HCT116 (cell line): ENCODE results near the gene RBKS. TPM values are rescaled to one million over a fixed set of nuclear protein-coding genes. Genes with fewer than 3 reads are reported as not detected.

ENCODE experiments used
- ATAC-seq: fragments of 200-7000 bp; cut with Tn5 transposase; 2 replicates; pipeline ENCODE4 v1.9.1; 2020; ENCODE audit warnings: mild to moderate bottlenecking, moderate library complexity
- BruUV-seq: library from RNA; stranded (reverse); fragments of 400-500 nt; replicated peaks from 2 replicates; lab custom pipeline; 2021; lab: Mats Ljungman, UMichigan
- CTCF ChIA-PET: fragments of 300-600 bp; sonication (Branson Sonifier 250); formaldehyde crosslinking; loops from one replicate; lab custom pipeline; 2021; ENCODE audit warnings: antibody characterized with exemption; lab: Charles Lee
- POLR2A ChIA-PET: fragments of 300-600, 350-600 bp; sonication (Branson Sonifier 250); formaldehyde crosslinking; loops from one replicate; lab custom pipeline; 2021; ENCODE audit warnings: antibody characterized with exemption; lab: Charles Lee
- RAD21 ChIA-PET, 2 experiments: fragments of 300-600 bp; sonication (Branson Sonifier 250); formaldehyde crosslinking; loops; one replicate each; lab custom pipeline; 2023; ENCODE audit warnings: low total read pairs in 2 of 2; ENCODE audit not compliant: uncharacterized antibody in 2 of 2, unreplicated experiment in 2 of 2, low non-redundant PET in 1 of 2; lab: Charles Lee
- DNase-seq: peaks from one replicate; pipeline ENCODE4 v3.0.0-alpha.2; 2010; ENCODE audit warnings: low read depth, low spot score
- H2AFZ ChIP-seq: fragments of 200-600 bp; shearing (Covaris generic), sonication (generic); 2 replicates; pipeline ENCODE4 v1.6.1; 2017; ENCODE audit warnings: low read depth, mixed run types, mixed read lengths, antibody characterized with exemption, low read length; ENCODE audit not compliant: poor library complexity, severe bottlenecking
- H3K27ac ChIP-seq: 2 replicates; pipeline ENCODE4 v1.5.1; 2012; ENCODE audit warnings: low read depth, low read length
- H3K27me3 ChIP-seq: fragments of 200-600 bp; sonication (generic); 2 replicates; pipeline ENCODE4 v1.6.1; 2016; ENCODE audit warnings: mixed run types, low read length, mixed read lengths; ENCODE audit not compliant: insufficient read depth
- H3K36me3 ChIP-seq, 2 experiments: fragments of 200-500 bp in 1 of 2; fragments of 200-600 bp in 1 of 2; sonication (Bioruptor generic) in 1 of 2; sonication (generic) in 1 of 2; 2 replicates each; pipeline versions ENCODE4 v1.5.1 to v1.6.1; 2014 to 2016; ENCODE audit warnings: low read length in 2 of 2, inconsistent platforms in 1 of 2, mixed read lengths in 1 of 2, mixed run types in 1 of 2; ENCODE audit not compliant: insufficient read depth in 2 of 2, control insufficient read depth in 1 of 2
- H3K4me1 ChIP-seq, 2 experiments: fragments of 200-600 bp in 1 of 2; sonication (generic) in 1 of 2; 2 replicates each; pipeline versions ENCODE4 v1.5.1 to v1.6.1; 2012 to 2017; ENCODE audit warnings: low read length in 2 of 2, inconsistent platforms in 1 of 2, mild to moderate bottlenecking in 1 of 2, mixed read lengths in 1 of 2, mixed run types in 1 of 2, moderate library complexity in 1 of 2; ENCODE audit not compliant: insufficient read depth in 2 of 2, control insufficient read depth in 1 of 2
- H3K4me2 ChIP-seq: fragments of 200-600 bp; sonication (generic); 2 replicates; pipeline ENCODE4 v1.6.1; 2017; ENCODE audit warnings: mixed run types, low read length, mixed read lengths
- H3K4me3 ChIP-seq, 2 experiments: fragments of 200-600 bp in 1 of 2; sonication (generic) in 1 of 2; replicated peaks in 1 of 2; 2 replicates each; pipeline ENCODE4 v1.5.1; 2011 to 2016; ENCODE audit warnings: low read length in 2 of 2, control low read depth in 1 of 2, low read depth in 1 of 2, mild to moderate bottlenecking in 1 of 2, mixed read lengths in 1 of 2, mixed run types in 1 of 2
- H3K79me2 ChIP-seq: fragments of 200-600 bp; sonication (generic); 2 replicates; pipeline ENCODE4 v1.6.1; 2017; ENCODE audit warnings: mild to moderate bottlenecking, mixed run types, low read length, moderate library complexity, mixed read lengths; ENCODE audit not compliant: insufficient read depth
- H3K9ac ChIP-seq: fragments of 200-600 bp; sonication (generic); 2 replicates; pipeline ENCODE4 v1.6.1; 2016; ENCODE audit warnings: low read length, mixed read lengths
- H3K9me2 ChIP-seq: fragments of 200-600 bp; sonication (generic), shearing (Covaris generic); 2 replicates; pipeline ENCODE4 v1.6.1; 2017; ENCODE audit warnings: mixed run types, mild to moderate bottlenecking, moderate library complexity; ENCODE audit not compliant: insufficient read depth
- H3K9me3 ChIP-seq, 2 experiments: fragments of 200-500 bp in 1 of 2; fragments of 200-600 bp in 1 of 2; sonication (Bioruptor generic) in 1 of 2; sonication (generic) in 1 of 2; 2 replicates each; pipeline ENCODE4 v1.6.1; 2014 to 2017; ENCODE audit warnings: low read length in 2 of 2, mixed read lengths in 2 of 2, inconsistent platforms in 1 of 2, low read depth in 1 of 2, mild to moderate bottlenecking in 1 of 2, mixed run types in 1 of 2, moderate library complexity in 1 of 2; ENCODE audit not compliant: control insufficient read depth in 1 of 2, insufficient read depth in 1 of 2
- H4K20me1 ChIP-seq: fragments of 200-600 bp; sonication (generic), shearing (Covaris generic); 2 replicates; pipeline ENCODE4 v1.6.1; 2017; ENCODE audit warnings: mixed run types, mild to moderate bottlenecking, moderate library complexity; ENCODE audit not compliant: insufficient read depth
- ATF3 ChIP-seq: IDR thresholded peaks from 2 replicates; pipeline ENCODE4 v1.6.1; 2012
- CBX3 ChIP-seq: IDR thresholded peaks from 2 replicates; pipeline ENCODE4 v1.6.1; 2012; ENCODE audit warnings: low read depth
- CTCF ChIP-seq, 3 experiments: fragments of 200-600 bp in 1 of 3; sonication (generic) in 1 of 3; IDR thresholded peaks in 2 of 3; conservative IDR thresholded peaks in 1 of 3; 2 replicates each; pipeline ENCODE4 v1.5.1; 2012 to 2017; ENCODE audit warnings: low read depth in 2 of 3, low read length in 2 of 3, antibody characterized with exemption in 1 of 3, borderline replicate concordance in 1 of 3, control low read depth in 1 of 3, mild to moderate bottlenecking in 1 of 3, mixed read lengths in 1 of 3, mixed run types in 1 of 3, moderate library complexity in 1 of 3; ENCODE audit not compliant: insufficient read depth in 1 of 3
- ELF1 ChIP-seq: IDR thresholded peaks from 2 replicates; pipeline ENCODE4 v1.6.1; 2012; ENCODE audit warnings: low read depth, borderline replicate concordance
- EZH2 ChIP-seq: fragments of 200-600 bp; sonication (generic); IDR thresholded peaks from 2 replicates; pipeline ENCODE4 v1.6.1; 2017; ENCODE audit warnings: antibody characterized with exemption, mixed run types
- EZH2phosphoT487 ChIP-seq: fragments of 200-600 bp; IDR thresholded peaks from 2 replicates; pipeline ENCODE4 v1.6.1; 2018; ENCODE audit warnings: antibody characterized with exemption, borderline replicate concordance
- JUND ChIP-seq: IDR thresholded peaks from 2 replicates; pipeline ENCODE4 v1.6.1; 2012
- POLR2A ChIP-seq: IDR thresholded peaks from 2 replicates; pipeline ENCODE4 v1.7.0; 2011; ENCODE audit warnings: borderline replicate concordance; ENCODE audit not compliant: insufficient read depth, insufficient read length; ENCODE audit errors: extremely low read depth
- RAD21 ChIP-seq: IDR thresholded peaks from 2 replicates; pipeline ENCODE4 v1.6.1; 2012; ENCODE audit warnings: low read depth, mild to moderate bottlenecking
- REST ChIP-seq: IDR thresholded peaks from 2 replicates; pipeline ENCODE4 v1.6.1; 2012; ENCODE audit warnings: low read depth
- SIN3A ChIP-seq: IDR thresholded peaks from 2 replicates; pipeline ENCODE4 v1.6.1; 2012; ENCODE audit warnings: low read depth
- SP1 ChIP-seq: IDR thresholded peaks from 2 replicates; pipeline ENCODE4 v1.6.1; 2012; ENCODE audit warnings: low read depth
- SRF ChIP-seq: IDR thresholded peaks from 2 replicates; pipeline ENCODE4 v1.6.1; 2012; ENCODE audit warnings: low read depth
- YY1 ChIP-seq: IDR thresholded peaks from 2 replicates; pipeline ENCODE4 v1.6.1; 2011; ENCODE audit warnings: low read length, low read depth, moderate library complexity, mild to moderate bottlenecking; ENCODE audit not compliant: insufficient replicate concordance; ENCODE audit errors: extremely low read depth
- ZBTB33 ChIP-seq: IDR thresholded peaks from 2 replicates; pipeline ENCODE4 v1.6.1; 2011; ENCODE audit warnings: mild to moderate bottlenecking, low read length, moderate library complexity; ENCODE audit not compliant: insufficient replicate concordance; ENCODE audit errors: extremely low read depth
- ZFX ChIP-seq: fragments of 450-650 bp; IDR thresholded peaks from 2 replicates; pipeline ENCODE4 v1.6.1; 2017
- ZNF274 ChIP-seq: fragments of 200-500 bp; sonication (Bioruptor generic); IDR thresholded peaks from 2 replicates; pipeline ENCODE4 v1.6.1; 2014; ENCODE audit warnings: mild to moderate bottlenecking, low read depth, low read length, inconsistent platforms
- intact Hi-C: fragments of 100-400 bp; cut with micrococcal nuclease; formaldehyde crosslinking; loops from 2 replicates; pipeline ENCODE4 v1.10.0; 2022
- total RNA-seq: library from RNA; stranded (reverse); gene quantifications from one replicate; pipeline ENCODE4 v1.2.1, GENCODE V29; 2021; ENCODE audit not compliant: unreplicated experiment

Gene RBKS
- total RNA-seq, 1 experiment from 2014 or later: 2.4 TPM

GRCh38 chr2:27741673-27742072 lies 148.5 kb downstream of the RBKS start (continued):
- TF ChIP-seq ZBTB33: no peak
- no peak for TF ChIP-seq ZNF274
- no peak for TF ChIP-seq RAD21
- no peak for TF ChIP-seq CTCF (IDR thresholded peaks at IDR 0.05 in 2 of 3, conservative IDR thresholded peaks at IDR 0.05 in 1 of 3; ENCODE audit: borderline replicate concordance in 1 of 3, insufficient read depth in 1 of 3, low read depth in 2 of 3, low read length in 2 of 3)
- TF ChIP-seq SIN3A: no peak
- TF ChIP-seq ELF1: no peak
- TF ChIP-seq EZH2: no peak
- TF ChIP-seq, all 23 proteins: peak for 0

GRCh38 chr2:27739058-27739373 lies 151.2 kb downstream of the RBKS start:
- ATAC-seq (no peak), DNase-seq (no peak)
- Histone ChIP-seq H3K79me2 (no peaks in the 10 kb centered on the region), H3K4me3 (no peak overlapping the region), H3K36me3 (no peaks in the 10 kb centered on the region), H3K4me1 (peaks cover 0 to 10% of the 10 kb centered on the region in 2 experiments; a peak in 2 of 4 replicates), H2AFZ (no peak overlapping the region), H3K9ac (no peak overlapping the region), H3K4me2 (no peak overlapping the region), H3K27me3 (no peaks in the 10 kb centered on the region), H3K27ac (no peak overlapping the region), H3K9me2 (no peaks in the 10 kb centered on the region), H4K20me1 (no peaks in the 10 kb centered on the region), H3K9me3 (no peaks in the 10 kb centered on the region)
- ChIA-PET POLR2A (no interaction called here), RAD21 (no interaction called here), CTCF (no interaction called here)
- BruUV-seq: no TSS peak
- intact Hi-C loops: no loop called here
- TF ChIP-seq SP1 (no peak), SRF (no peak), POLR2A (no peak), ZFX (no peak), ATF3 (no peak), YY1 (no peak), REST (no peak), ZBTB33 (no peak), JUND (no peak), CBX3 (no peak), EZH2phosphoT487 (no peak)
